ENCODE data around the gene MYOC.

DNA sequence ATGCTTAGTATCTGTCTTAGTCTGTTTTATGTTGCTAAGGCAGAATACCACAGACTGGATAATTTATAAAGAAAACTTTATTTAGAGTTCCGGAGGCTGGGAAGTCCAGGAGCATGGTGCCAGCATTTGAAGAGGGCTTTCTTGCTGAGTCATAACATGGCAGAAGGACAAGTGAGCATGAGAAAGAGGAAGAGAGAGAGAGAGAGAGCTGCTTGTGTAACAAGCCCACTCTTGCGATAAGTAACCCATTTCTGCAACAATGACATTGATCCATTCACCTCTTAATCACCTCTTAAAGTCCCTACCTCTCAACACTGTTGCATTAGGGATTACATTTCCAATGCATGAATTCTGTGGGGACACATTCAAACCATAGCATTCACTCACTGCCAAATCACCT is 42.1 kb downstream of the MYOC start:
- TF ChIP-seq PKNOX1 (IDR thresholded peaks at IDR 0.05): no peak
- TF ChIP-seq SP1 (IDR thresholded peaks at IDR 0.05): no peak
- TF ChIP-seq FOXK2 (IDR thresholded peaks at IDR 0.05): no peak
- no peak for TF ChIP-seq ELF4 (IDR thresholded peaks at IDR 0.05)
- TF ChIP-seq BHLHE40 (IDR thresholded peaks at IDR 0.05; ENCODE audit: borderline replicate concordance): no peak
